ENCODE measurements around the gene BATF. TPM values are rescaled to one million over a fixed set of nuclear protein-coding genes. Genes with fewer than 3 reads are reported as not detected.
"Not testable (repeated sequence)": the region's sequence is repeated elsewhere in the genome, so short reads cannot be mapped to it uniquely, and the experiment has no call there.

BATF gene
- 160 and 171 TPM in 2 replicates for total RNA-seq

- DNase-seq (peak; percentile 58), ATAC-seq (ENCODE audit: low read depth) (peak; percentile 70)
- Mint-ChIP-seq H3K4me3 (peak within 1 kb of the TSS; percentile 100), H3K4me1 (peaks cover 85% of the 10 kb centered on the region), H3K36me3 (ENCODE audit: low read depth) (peaks cover 63% of the 10 kb centered on the region), H3K27me3 (no peaks in the 10 kb centered on the region), H3K27ac (peak within 1 kb of the TSS; percentile 98), H3K9me3 (no peaks in the 10 kb centered on the region)
- intact Hi-C loops (cut with micrococcal nuclease) = loop anchor here (1.0 to 5.0 kb wide), 5 partner anchors 8 to 130 kb away; no protein-coding TSS in a partner anchor
- TF ChIP-seq CTCF (IDR thresholded peaks at IDR 0.05) = no peak
- CTCF ChIA-PET = interaction anchor here (0.9 to 3.9 kb wide), 8 partner anchors 13 to 132 kb away, joined by 3 to 22 read pairs (median 4); partner anchors contain the start of gene FLVCR2
- POLR2A ChIA-PET = interaction anchor here (0.7 to 12.3 kb wide), 15 partner anchors 9 to 1390 kb away, joined by 3 to 356 read pairs (median 6); partner anchors contain the start of genes ERG28, FLVCR2, JDP2 and NEK9
These were observed at the start of gene BATF for GRCh38 chr14:75522224-75522982. Gene BATF (plus strand): TSS chr14:75522469. CDS start chr14:75522683, 214 bp downstream.

GRCh38 chr14:75474127-75474526 lies 48.1 kb upstream of the BATF start:
- H3K27ac Mint-ChIP-seq; DNase-seq; H3K4me3 Mint-ChIP-seq; ATAC-seq (ENCODE audit: low read depth); intact Hi-C loops (cut with micrococcal nuclease); H3K9me3 Mint-ChIP-seq; CTCF ChIA-PET; H3K27me3 Mint-ChIP-seq; POLR2A ChIA-PET: not testable (repeated sequence)
- H3K4me1 Mint-ChIP-seq = peaks cover 43% of the 10 kb centered on the region
- peaks cover 40% of the 10 kb centered on the region for H3K36me3 Mint-ChIP-seq (ENCODE audit: low read depth)

- no peak for DNase-seq
- Mint-ChIP-seq H3K4me1 (peaks cover 34% of the 10 kb centered on the region), H3K36me3 (ENCODE audit: low read depth) (peaks cover 24% of the 10 kb centered on the region), H3K9me3 (no peaks in the 10 kb centered on the region), H3K27me3 (no peaks in the 10 kb centered on the region), H3K4me3 (no peak overlapping the region), H3K27ac (peak overlapping the region; percentile 24)
- intact Hi-C loops (cut with micrococcal nuclease) = no loop called here
- POLR2A ChIA-PET = interaction anchor here (0.5 to 0.7 kb wide), 2 partner anchors 85 to 254 kb away, joined by 3 to 7 read pairs; no protein-coding TSS in a partner anchor
- CTCF ChIA-PET = no interaction called here
- ATAC-seq (ENCODE audit: low read depth) = peak; percentile 76
- no peak for TF ChIP-seq CTCF (IDR thresholded peaks at IDR 0.05)
These were observed 45.8 kb upstream of the BATF start for GRCh38 chr14:75476274-75476995.

- H3K4me3 Mint-ChIP-seq = no peak overlapping the region
- CTCF ChIA-PET = interaction anchor here (1.1 kb wide), 1 partner anchor 11 kb away, joined by 3 read pairs; no protein-coding TSS in a partner anchor
- POLR2A ChIA-PET = interaction anchor here (0.6 to 0.8 kb wide), 2 partner anchors 9 to 15 kb away, joined by 3 to 4 read pairs; no protein-coding TSS in a partner anchor
- ATAC-seq (ENCODE audit: low read depth) (no peak), DNase-seq (no peak)
- intact Hi-C loops (cut with micrococcal nuclease) = no loop called here
- H3K36me3 Mint-ChIP-seq (ENCODE audit: low read depth) = peaks cover 10% of the 10 kb centered on the region
- no peak overlapping the region for H3K27ac Mint-ChIP-seq
- H3K9me3 Mint-ChIP-seq = no peaks in the 10 kb centered on the region
- H3K27me3 Mint-ChIP-seq = no peaks in the 10 kb centered on the region
- TF ChIP-seq CTCF (IDR thresholded peaks at IDR 0.05) = no peak
- H3K4me1 Mint-ChIP-seq = peaks cover 27% of the 10 kb centered on the region
These were observed 44.4 kb upstream of the BATF start for GRCh38 chr14:75477881-75478280.

GRCh38 chr14:75479770-75480600 lies 42.3 kb upstream of the BATF start:
- H3K27ac Mint-ChIP-seq = peak overlapping the region; percentile 66
- H3K27me3 Mint-ChIP-seq = no peaks in the 10 kb centered on the region
- H3K4me3 Mint-ChIP-seq = peak overlapping the region; percentile 32
- ATAC-seq (ENCODE audit: low read depth) (peak; percentile 77), DNase-seq (no peak)
- intact Hi-C loops (cut with micrococcal nuclease) = no loop called here
- ChIA-PET CTCF (interaction anchor here (0.7 to 1.8 kb wide), 4 partner anchors 8 to 137 kb away, joined by 3 to 12 read pairs (median 3); no protein-coding TSS in a partner anchor), POLR2A (interaction anchor here (0.7 to 1.7 kb wide), 10 partner anchors 9 to 63 kb away, joined by 3 to 15 read pairs (median 4); partner anchors contain the start of gene BATF)
- H3K9me3 Mint-ChIP-seq = no peaks in the 10 kb centered on the region
- H3K4me1 Mint-ChIP-seq = peaks cover 19% of the 10 kb centered on the region
- peaks cover 6% of the 10 kb centered on the region for H3K36me3 Mint-ChIP-seq (ENCODE audit: low read depth)
- TF ChIP-seq CTCF (IDR thresholded peaks at IDR 0.05) = no peak
